ENCODE measurements around the gene ARMC2. TPM values are rescaled to one million over a fixed set of nuclear protein-coding genes. Genes with fewer than 3 reads are reported as not detected.

Gene ARMC2
- total and polyA plus RNA-seq, 2 donors from 2014 or later, result 1.9 to 12.7 TPM

GRCh38 chr6:109015176-109015575, 167.0 kb downstream of the ARMC2 start:
- FAIRE-seq, result no peak
- intact Hi-C loops (cut with DNase I), result no loop called here
- no peak overlapping the region for H3K9ac ChIP-seq (ENCODE audit: low read length in 3 of 3)

GRCh38 chr6:109019911-109020310, 171.7 kb downstream of the ARMC2 start:
- DNase-seq (no peak), FAIRE-seq (peak; percentile 44)
- Histone ChIP-seq H3K27me3 (ENCODE audit: control insufficient read depth, insufficient read depth, low read length) (no peaks in the 10 kb centered on the region), H3K9me3 (ENCODE audit: control insufficient read depth in 2 of 3, insufficient read depth in 1 of 3, low read length in 3 of 3) (no peaks in the 10 kb centered on the region), H3K9ac (ENCODE audit: low read length in 3 of 3) (no peak overlapping the region), H3K36me3 (ENCODE audit: control insufficient read depth in 2 of 3, insufficient read depth in 3 of 3, low read length in 3 of 3) (no peaks in the 10 kb centered on the region), H3K4me1 (ENCODE audit: control insufficient read depth in 2 of 3, insufficient read depth in 2 of 3, low read depth in 1 of 3, low read length in 3 of 3) (no peaks in the 10 kb centered on the region), H3K27ac (ENCODE audit: low read depth in 2 of 2, low read length in 2 of 2) (no peak overlapping the region), H3K4me3 (ENCODE audit: low read length in 3 of 3) (no peak overlapping the region)
- no peak for TF ChIP-seq CTCF (IDR thresholded peaks at IDR 0.05; ENCODE audit: borderline replicate concordance, extremely low read depth, insufficient read depth)
- intact Hi-C loops (cut with DNase I), result no loop called here

More at GRCh38 chr6:109015176-109015575, 167.0 kb downstream of the ARMC2 start:
- no peak for TF ChIP-seq CTCF (IDR thresholded peaks at IDR 0.05; ENCODE audit: borderline replicate concordance, extremely low read depth, insufficient read depth)
- no peaks in the 10 kb centered on the region for H3K9me3 ChIP-seq (ENCODE audit: control insufficient read depth in 2 of 3, insufficient read depth in 1 of 3, low read length in 3 of 3)
- no peak overlapping the region for H3K27ac ChIP-seq (ENCODE audit: low read depth in 2 of 2, low read length in 2 of 2)
- H3K27me3 ChIP-seq (ENCODE audit: control insufficient read depth, insufficient read depth, low read length), result no peaks in the 10 kb centered on the region
- DNase-seq, result no peak
- no peak overlapping the region for H3K4me3 ChIP-seq (ENCODE audit: low read length in 3 of 3)
- no peaks in the 10 kb centered on the region for H3K36me3 ChIP-seq (ENCODE audit: control insufficient read depth in 2 of 3, insufficient read depth in 3 of 3, low read length in 3 of 3)
- peaks cover 0 to 3% (median 0%) of the 10 kb centered on the region in 3 donors for H3K4me1 ChIP-seq (ENCODE audit: control insufficient read depth in 2 of 3, insufficient read depth in 2 of 3, low read depth in 1 of 3, low read length in 3 of 3)

- no peak overlapping the region for H3K9ac ChIP-seq (ENCODE audit: low read length in 3 of 3)
- intact Hi-C loops (cut with DNase I), result no loop called here
- H3K27ac ChIP-seq (ENCODE audit: low read depth in 2 of 2, low read length in 2 of 2), result no peak overlapping the region
- no peaks in the 10 kb centered on the region for H3K27me3 ChIP-seq (ENCODE audit: control insufficient read depth, insufficient read depth, low read length)
- no peaks in the 10 kb centered on the region for H3K36me3 ChIP-seq (ENCODE audit: control insufficient read depth in 2 of 3, insufficient read depth in 3 of 3, low read length in 3 of 3)
- TF ChIP-seq CTCF (IDR thresholded peaks at IDR 0.05; ENCODE audit: borderline replicate concordance, extremely low read depth, insufficient read depth), result no peak
- H3K9me3 ChIP-seq (ENCODE audit: control insufficient read depth in 2 of 3, insufficient read depth in 1 of 3, low read length in 3 of 3), result no peaks in the 10 kb centered on the region
- no peak overlapping the region for H3K4me3 ChIP-seq (ENCODE audit: low read length in 3 of 3)
- no peak for DNase-seq
- FAIRE-seq, result no peak
- H3K4me1 ChIP-seq (ENCODE audit: control insufficient read depth in 2 of 3, insufficient read depth in 2 of 3, low read depth in 1 of 3, low read length in 3 of 3), result no peaks in the 10 kb centered on the region
These were observed 173.6 kb downstream of the ARMC2 start for GRCh38 chr6:109021870-109022269.

- H3K27ac ChIP-seq (ENCODE audit: low read depth in 2 of 2, low read length in 2 of 2), result no peak overlapping the region
- intact Hi-C loops (cut with DNase I), result no loop called here
- no peak overlapping the region for H3K4me3 ChIP-seq (ENCODE audit: low read length in 3 of 3)
- no peaks in the 10 kb centered on the region for H3K36me3 ChIP-seq (ENCODE audit: control insufficient read depth in 2 of 3, insufficient read depth in 3 of 3, low read length in 3 of 3)
- no peaks in the 10 kb centered on the region for H3K9me3 ChIP-seq (ENCODE audit: control insufficient read depth in 2 of 3, insufficient read depth in 1 of 3, low read length in 3 of 3)
- TF ChIP-seq CTCF (IDR thresholded peaks at IDR 0.05; ENCODE audit: borderline replicate concordance, extremely low read depth, insufficient read depth), result no peak
- H3K4me1 ChIP-seq (ENCODE audit: control insufficient read depth in 2 of 3, insufficient read depth in 2 of 3, low read depth in 1 of 3, low read length in 3 of 3), result no peaks in the 10 kb centered on the region
- no peaks in the 10 kb centered on the region for H3K27me3 ChIP-seq (ENCODE audit: control insufficient read depth, insufficient read depth, low read length)
- FAIRE-seq, result no peak
- no peak overlapping the region for H3K9ac ChIP-seq (ENCODE audit: low read length in 3 of 3)
- DNase-seq, result no peak
These were observed 175.2 kb downstream of the ARMC2 start for GRCh38 chr6:109023356-109023925.

All from kidney (tissue), 14 donors.